CD4-positive, alpha-beta T cell (primary cell): Measurements from ENCODE around the gene FOXL2. TPM values are rescaled to one million over a fixed set of nuclear protein-coding genes. Genes with fewer than 3 reads are reported as not detected.
A peak's percentile ranks its signal among the peaks of the same experiment; 100 is the strongest.

Source experiments
- ATAC-seq: fragments of 200-7000 bp; cut with Tn5 transposase; one replicate; pipeline ENCODE4 v1.10.0; 2022; ENCODE audit warnings: mild to moderate bottlenecking; ENCODE audit not compliant: poor library complexity
- CTCF ChIA-PET: fragments of 350-600 bp; sonication (Branson Sonifier 250); formaldehyde crosslinking; loops from one replicate; lab custom pipeline; 2021; ENCODE audit warnings: antibody characterized with exemption, inconsistent platforms; lab: Charles Lee
- POLR2A ChIA-PET: fragments of 350-600 bp; sonication (Branson Sonifier 250); formaldehyde crosslinking; loops from one replicate; lab custom pipeline; 2021; ENCODE audit warnings: antibody characterized with exemption, inconsistent platforms; lab: Charles Lee
- DNase-seq, 14 experiments: peaks; one replicate each; pipeline ENCODE4 v3.0.0-alpha.2; 2013 to 2020; ENCODE audit warnings: mixed read lengths in 2 of 14
- H3K27ac ChIP-seq, 2 donors: one replicate each; pipeline versions ENCODE4 v1.5.1 to v1.7.0; 2013; ENCODE audit warnings: low read length in 2 of 2, low read depth in 1 of 2, mild to moderate bottlenecking in 1 of 2
- H3K27me3 ChIP-seq, 2 experiments: 1 replicate in 1 of 2; 2 replicates in 1 of 2; pipeline versions ENCODE4 v1.6.1 to v1.7.0; 2013; ENCODE audit warnings: low read length in 2 of 2, control low read depth in 1 of 2, mild to moderate bottlenecking in 1 of 2, moderate library complexity in 1 of 2; ENCODE audit not compliant: insufficient read depth in 2 of 2, control insufficient read depth in 1 of 2
- H3K36me3 ChIP-seq: one replicate; pipeline ENCODE4 v1.6.1; 2013; ENCODE audit warnings: low read length, control low read depth; ENCODE audit not compliant: insufficient read depth
- H3K4me1 ChIP-seq: one replicate; pipeline ENCODE4 v1.6.1; 2013; ENCODE audit warnings: low read length, control low read depth; ENCODE audit not compliant: insufficient read depth
- H3K4me3 ChIP-seq: one replicate; pipeline ENCODE4 v1.5.1; 2013; ENCODE audit warnings: mild to moderate bottlenecking, low read length, moderate library complexity
- H3K9me3 ChIP-seq, 2 experiments: 1 replicate in 1 of 2; 2 replicates in 1 of 2; pipeline versions ENCODE4 v1.6.1 to v1.7.0; 2013; ENCODE audit warnings: low read length in 2 of 2, mild to moderate bottlenecking in 2 of 2, control low read depth in 1 of 2, moderate library complexity in 1 of 2; ENCODE audit not compliant: control insufficient read depth in 1 of 2, insufficient read depth in 1 of 2
- H3K27ac Mint-ChIP-seq: one replicate; pipeline ENCODE4 v1.8.0; 2020; ENCODE audit warnings: mixed read lengths
- H3K27me3 Mint-ChIP-seq: one replicate; pipeline ENCODE4 v1.8.0; 2021; ENCODE audit warnings: mixed read lengths
- H3K36me3 Mint-ChIP-seq: one replicate; pipeline ENCODE4 v1.8.0; 2021; ENCODE audit warnings: low read depth, mixed read lengths
- H3K4me1 Mint-ChIP-seq: one replicate; pipeline ENCODE4 v1.8.0; 2021; ENCODE audit warnings: low read depth, mixed read lengths
- H3K4me3 Mint-ChIP-seq: one replicate; pipeline ENCODE4 v1.8.0; 2020; ENCODE audit warnings: mild to moderate bottlenecking, mixed read lengths
- H3K9me3 Mint-ChIP-seq: one replicate; pipeline ENCODE4 v1.8.0; 2020; ENCODE audit warnings: mixed read lengths
- intact Hi-C, 2 experiments: fragments of 100-400 bp; cut with DNase I in 1 of 2; cut with micrococcal nuclease in 1 of 2; formaldehyde crosslinking; loops; one replicate each; pipeline versions ENCODE4 v1.15.1 to v1.9.0; 2023 to 2025; cut with DNase I, micrococcal nuclease
- total RNA-seq, 174 experiments: library from RNA in 2 of 174; stranded (reverse) in 2 of 174; gene quantifications; one replicate each; pipeline ENCODE4 v1.2.3 and lab custom pipeline; 2021 to 2026
- TF ChIP-seq, protein P1 (sequence below): fragments of 200-600 bp; IDR thresholded peaks from one replicate; pipeline ENCODE4 v1.8.0; 2022; ENCODE audit warnings: antibody characterized with exemption, mild to moderate bottlenecking

FOXL2 gene
- total RNA-seq, 2 experiments from 2014 or later, result not detected

DNA sequence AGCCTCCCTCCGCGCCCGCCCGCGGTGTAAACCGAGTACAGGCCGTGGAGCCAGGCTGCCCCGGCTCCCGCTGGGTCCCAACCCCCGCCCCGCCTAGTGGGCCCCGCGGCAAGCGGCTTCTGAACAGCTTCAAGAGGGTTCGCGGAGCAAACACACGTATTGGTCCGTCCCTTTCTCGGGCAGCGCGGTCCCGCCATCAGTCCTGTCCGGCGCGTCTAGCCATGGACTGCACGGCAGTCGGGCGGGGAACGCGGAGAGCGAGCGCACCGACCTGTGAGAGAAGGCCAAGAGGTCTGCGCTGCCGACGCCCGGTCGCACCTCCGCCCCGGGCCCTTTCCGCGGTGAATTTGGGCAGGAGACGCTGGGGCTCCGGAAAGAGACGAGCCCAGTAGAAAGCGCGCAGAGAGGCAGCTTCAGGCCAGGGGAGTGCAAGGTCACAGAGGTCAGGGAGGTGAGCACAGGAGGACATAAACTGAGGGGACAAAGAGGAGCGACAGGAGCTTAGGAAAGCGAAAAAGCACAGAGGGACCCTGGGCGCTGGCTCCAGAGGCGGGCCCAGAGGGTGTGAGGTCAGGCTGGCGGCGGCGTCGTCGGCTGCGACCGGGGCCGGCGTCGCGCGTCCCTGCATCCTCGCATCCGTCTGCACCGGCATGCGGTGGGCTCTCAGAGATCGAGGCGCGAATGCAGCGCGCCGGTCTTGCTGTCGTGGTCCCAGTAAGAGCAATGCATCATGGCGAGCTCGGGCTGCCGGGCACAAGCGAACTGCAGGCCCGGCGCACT lies 1.8 kb downstream of the FOXL2 start:
- intact Hi-C loops, result no loop called here
- no peaks in the 10 kb centered on the region for H3K36me3 ChIP-seq
- Mint-ChIP-seq H3K27ac (no peak overlapping the region), H3K4me1 (peaks cover 44% of the 10 kb centered on the region), H3K36me3 (no peaks in the 10 kb centered on the region), H3K9me3 (no peaks in the 10 kb centered on the region), H3K4me3 (peak overlapping the region; percentile 92), H3K27me3 (peaks cover 90% of the 10 kb centered on the region)
- H3K27me3 ChIP-seq, result peaks cover 82 to 97% of the 10 kb centered on the region in 2 experiments
- ChIA-PET POLR2A (interaction anchor here (0.6 to 1.0 kb wide), 4 partner anchors 8 to 728 kb away, joined by 3 to 5 read pairs (median 3); no protein-coding TSS in a partner anchor), CTCF (interaction anchor here (1.2 to 2.2 kb wide), 2 partner anchors 8 to 351 kb away, joined by 3 to 17 read pairs; no protein-coding TSS in a partner anchor)
- DNase-seq, result peak in 3 of 14 experiments; percentile 13 to 45 (median 41)
- peaks cover 0 to 34% of the 10 kb centered on the region in 2 experiments for H3K9me3 ChIP-seq
- no peak overlapping the region for H3K27ac ChIP-seq
- peaks cover 50% of the 10 kb centered on the region for H3K4me1 ChIP-seq
- TF ChIP-seq, protein P1, sequence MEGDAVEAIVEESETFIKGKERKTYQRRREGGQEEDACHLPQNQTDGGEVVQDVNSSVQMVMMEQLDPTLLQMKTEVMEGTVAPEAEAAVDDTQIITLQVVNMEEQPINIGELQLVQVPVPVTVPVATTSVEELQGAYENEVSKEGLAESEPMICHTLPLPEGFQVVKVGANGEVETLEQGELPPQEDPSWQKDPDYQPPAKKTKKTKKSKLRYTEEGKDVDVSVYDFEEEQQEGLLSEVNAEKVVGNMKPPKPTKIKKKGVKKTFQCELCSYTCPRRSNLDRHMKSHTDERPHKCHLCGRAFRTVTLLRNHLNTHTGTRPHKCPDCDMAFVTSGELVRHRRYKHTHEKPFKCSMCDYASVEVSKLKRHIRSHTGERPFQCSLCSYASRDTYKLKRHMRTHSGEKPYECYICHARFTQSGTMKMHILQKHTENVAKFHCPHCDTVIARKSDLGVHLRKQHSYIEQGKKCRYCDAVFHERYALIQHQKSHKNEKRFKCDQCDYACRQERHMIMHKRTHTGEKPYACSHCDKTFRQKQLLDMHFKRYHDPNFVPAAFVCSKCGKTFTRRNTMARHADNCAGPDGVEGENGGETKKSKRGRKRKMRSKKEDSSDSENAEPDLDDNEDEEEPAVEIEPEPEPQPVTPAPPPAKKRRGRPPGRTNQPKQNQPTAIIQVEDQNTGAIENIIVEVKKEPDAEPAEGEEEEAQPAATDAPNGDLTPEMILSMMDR, result no peak
- peak; percentile 23 for ATAC-seq
- H3K4me3 ChIP-seq, result peak overlapping the region; percentile 38

DNA sequence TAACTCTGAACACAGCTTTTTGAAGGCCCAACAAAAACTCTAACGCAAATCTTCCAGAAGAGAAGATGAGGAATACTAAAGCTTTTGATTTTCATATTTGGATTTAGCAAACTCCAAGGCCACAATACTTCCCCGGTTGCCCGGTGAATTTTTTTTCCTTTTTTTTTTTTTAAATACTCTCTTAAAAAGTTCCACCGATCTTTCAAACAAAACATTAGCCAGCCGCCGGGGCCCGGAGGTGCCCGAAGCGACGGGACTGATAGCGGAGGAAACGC lies 2.3 kb downstream of the FOXL2 start:
- TF ChIP-seq, protein P1, result no peak
- ChIA-PET POLR2A (interaction anchor here (0.6 to 1.0 kb wide), 3 partner anchors 9 to 727 kb away, joined by 3 to 5 read pairs (median 3); no protein-coding TSS in a partner anchor), CTCF (interaction anchor here (0.7 to 2.2 kb wide), 3 partner anchors 8 to 385 kb away, joined by 3 to 17 read pairs (median 3); no protein-coding TSS in a partner anchor)
- no peaks in the 10 kb centered on the region for H3K36me3 Mint-ChIP-seq
- Histone ChIP-seq H3K36me3 (no peaks in the 10 kb centered on the region), H3K27me3 (peaks cover 81 to 98% of the 10 kb centered on the region in 2 experiments), H3K27ac (no peak overlapping the region), H3K4me3 (no peak overlapping the region), H3K4me1 (peaks cover 50% of the 10 kb centered on the region), H3K9me3 (peaks cover 0 to 36% of the 10 kb centered on the region in 2 experiments)
- H3K4me1 Mint-ChIP-seq, result peaks cover 46% of the 10 kb centered on the region
- no peak overlapping the region for H3K27ac Mint-ChIP-seq
- H3K27me3 Mint-ChIP-seq, result peaks cover 91% of the 10 kb centered on the region
- no peak for ATAC-seq
- intact Hi-C loops, result no loop called here
- no peaks in the 10 kb centered on the region for H3K9me3 Mint-ChIP-seq
- DNase-seq, result no peak
- peak overlapping the region; percentile 92 for H3K4me3 Mint-ChIP-seq

DNA sequence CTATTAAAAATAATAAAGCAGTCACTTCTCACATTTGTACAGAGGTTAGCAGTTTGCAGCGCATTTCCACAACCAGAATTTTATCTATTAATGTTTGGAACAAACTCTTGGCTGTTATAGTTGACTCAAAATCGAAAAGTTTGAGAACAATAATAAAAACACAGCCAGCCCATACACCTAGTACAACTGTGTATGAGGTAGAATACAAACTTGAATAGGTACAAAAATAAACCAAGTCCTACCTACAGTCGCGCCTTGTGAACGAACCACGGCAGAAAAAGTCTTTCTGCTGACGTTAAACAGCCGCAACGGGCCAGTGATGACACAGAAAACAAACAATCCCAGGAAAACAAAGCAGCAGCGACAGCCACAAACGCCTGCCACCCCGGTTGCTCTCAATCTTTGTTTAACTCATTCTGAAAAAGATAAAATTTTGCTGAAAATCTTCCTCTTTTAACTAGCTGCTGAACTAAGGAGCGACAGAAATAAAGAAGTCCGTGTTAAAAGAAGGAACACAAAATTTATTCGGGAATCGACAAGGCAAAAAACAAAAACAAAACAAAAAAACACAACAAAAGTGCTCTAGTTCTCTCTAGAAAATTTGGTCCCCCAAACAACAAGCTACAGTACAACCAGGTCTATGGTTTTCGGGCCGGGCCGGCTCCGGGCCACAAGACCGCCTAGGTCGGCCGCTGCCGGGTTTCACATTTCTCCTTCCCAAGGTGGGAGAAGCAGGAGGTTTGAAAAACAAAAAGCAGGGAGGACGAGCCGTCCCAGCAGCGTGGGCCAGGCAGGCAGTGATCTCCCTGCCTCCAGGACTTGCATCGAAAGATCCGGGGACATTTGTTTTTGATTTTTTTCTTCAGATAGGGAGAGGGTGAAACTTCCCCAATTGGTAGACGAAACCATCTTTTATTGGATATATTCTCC lies 2.9 kb downstream of the FOXL2 start:
- no peak overlapping the region for H3K27ac Mint-ChIP-seq
- peak in 2 of 14 experiments; percentile 39 to 47 for DNase-seq
- Histone ChIP-seq H3K4me3 (no peak overlapping the region), H3K36me3 (no peaks in the 10 kb centered on the region), H3K27ac (no peak overlapping the region), H3K27me3 (peaks cover 81 to 98% of the 10 kb centered on the region in 2 experiments), H3K4me1 (peaks cover 50% of the 10 kb centered on the region), H3K9me3 (peaks cover 0 to 37% of the 10 kb centered on the region in 2 experiments)
- ATAC-seq, result peak; percentile 38
- peak overlapping the region; percentile 67 for H3K4me3 Mint-ChIP-seq
- intact Hi-C loops, result no loop called here
- H3K36me3 Mint-ChIP-seq, result no peaks in the 10 kb centered on the region
- ChIA-PET POLR2A (interaction anchor here (0.6 to 1.0 kb wide), 3 partner anchors 8 to 727 kb away, joined by 3 to 5 read pairs (median 3); no protein-coding TSS in a partner anchor), CTCF (interaction anchor here (0.7 to 2.2 kb wide), 3 partner anchors 7 to 386 kb away, joined by 3 to 17 read pairs (median 3); no protein-coding TSS in a partner anchor)
- TF ChIP-seq, protein P1, result no peak
- no peaks in the 10 kb centered on the region for H3K9me3 Mint-ChIP-seq
- H3K27me3 Mint-ChIP-seq, result peaks cover 91% of the 10 kb centered on the region
- H3K4me1 Mint-ChIP-seq, result peaks cover 46% of the 10 kb centered on the region
